HG03342 (cell line): ENCODE data around the gene PSORS1C1.

Experiments used
- ATAC-seq: cut with Tn5 transposase; IDR thresholded peaks from one replicate; pipeline ENCODE4 v1.9.1; 2021; ENCODE audit warnings: mild to moderate bottlenecking, moderate library complexity; ENCODE audit not compliant: unreplicated experiment

PSORS1C1 gene

GRCh38 chr6:31094389-31094881 lies 20.2 kb upstream of the PSORS1C1 start:
- no peak for ATAC-seq

GRCh38 chr6:31096215-31096614 lies 18.4 kb upstream of the PSORS1C1 start:
- no peak for ATAC-seq

GRCh38 chr6:31096656-31097055 lies 17.9 kb upstream of the PSORS1C1 start:
- no peak for ATAC-seq

- no peak for ATAC-seq
Measured at GRCh38 chr6:31098449-31098938, 16.1 kb upstream of the PSORS1C1 start.

- ATAC-seq: no peak
Measured at GRCh38 chr6:31103136-31103535, 11.5 kb upstream of the PSORS1C1 start.

- ATAC-seq: no peak
Measured at GRCh38 chr6:31107052-31107451, 7.5 kb upstream of the PSORS1C1 start.

GRCh38 chr6:31110825-31111582 lies 3.6 kb upstream of the PSORS1C1 start:
- no peak for ATAC-seq

GRCh38 chr6:31111712-31112111 lies 2.9 kb upstream of the PSORS1C1 start:
- no peak for ATAC-seq

GRCh38 chr6:31112478-31112877 lies 2.1 kb upstream of the PSORS1C1 start, which contains the start of gene C6orf15:
C6orf15 (minus strand) TSS chr6:31112575; CDS start chr6:31112555, 20 bp downstream.
- ATAC-seq: no peak

- no peak for ATAC-seq
Measured at GRCh38 chr6:31113861-31114540, 599 bp upstream of the PSORS1C1 start.

- ATAC-seq: no peak
Measured at GRCh38 chr6:31114970-31115849, 610 bp downstream of the PSORS1C1 start.

- no peak for ATAC-seq
Measured at GRCh38 chr6:31115941-31116560, 1.5 kb downstream of the PSORS1C1 start.

- no peak for ATAC-seq
Measured at GRCh38 chr6:31116661-31117385, 2.2 kb downstream of the PSORS1C1 start.

- no peak for ATAC-seq
Measured at GRCh38 chr6:31118178-31118577, 3.6 kb downstream of the PSORS1C1 start.

GRCh38 chr6:31120151-31120915 lies 5.7 kb downstream of the PSORS1C1 start, which contains the start of gene CDSN:
CDSN (minus strand) TSS chr6:31120446; CDS start chr6:31120419, 27 bp downstream.
- ATAC-seq: no peak

- no peak for ATAC-seq
Measured at GRCh38 chr6:31121131-31121790, 6.7 kb downstream of the PSORS1C1 start.

GRCh38 chr6:31122791-31123706 lies 8.4 kb downstream of the PSORS1C1 start:
- no peak for ATAC-seq
